ENCODE results near the gene JMJD7.

- TF ChIP-seq POLR2A (IDR thresholded peaks at IDR 0.05) (peak in 1 of 4 donors; percentile 3), CTCF (IDR thresholded peaks at IDR 0.05) (no peak), POLR2AphosphoS5 (IDR thresholded peaks at IDR 0.05) (no peak)
These were observed 22.0 kb downstream of the JMJD7 start for GRCh38 chr15:41849861-41850260.
